BJ (cell line): ENCODE measurements around the gene MCEMP1. TPM values are rescaled to one million over a fixed set of nuclear protein-coding genes. Genes with fewer than 3 reads are reported as not detected.

ENCODE experiments used
- CTCF ChIA-PET: fragments of 350-600 bp; formaldehyde crosslinking; extraction: SDS; loops from one replicate; lab custom pipeline; 2021; ENCODE audit warnings: antibody characterized with exemption, inconsistent platforms; lab: Yijun Ruan, JAX
- POLR2A ChIA-PET: fragments of 300-600 bp; sonication (Branson Sonifier 250); formaldehyde crosslinking; extraction: SDS; loops from one replicate; lab custom pipeline; 2021; ENCODE audit warnings: antibody characterized with exemption; lab: Charles Lee
- DNase-seq: peaks from one replicate; pipeline ENCODE4 v3.0.0-alpha.2; 2011; ENCODE audit warnings: low read depth
- H3K27me3 ChIP-seq: 2 replicates; pipeline ENCODE4 v1.6.0; 2011; ENCODE audit warnings: low read length; ENCODE audit not compliant: control insufficient read depth, insufficient read depth
- H3K36me3 ChIP-seq: 2 replicates; pipeline ENCODE4 v1.5.1; 2011; ENCODE audit warnings: low read length; ENCODE audit not compliant: control insufficient read depth, insufficient read depth
- H3K4me3 ChIP-seq: 2 replicates; pipeline ENCODE4 v1.5.1; 2011; ENCODE audit warnings: low read depth, mild to moderate bottlenecking, control low read depth, low read length
- polyA plus RNA-seq: library from polyadenylated mRNA; depleted of rRNA; stranded (reverse); fragments of >200 nt; gene quantifications from 2 replicates; pipeline ENCODE4 v1.2.3, GENCODE V29; 2011
- TF ChIP-seq, protein P1 (sequence below): IDR thresholded peaks from 2 replicates; pipeline ENCODE4 v1.5.1; 2011; ENCODE audit warnings: low read depth, mild to moderate bottlenecking, control low read depth, inconsistent platforms, low read length, moderate library complexity; ENCODE audit not compliant: insufficient read depth

The MCEMP1 gene
- polyA plus RNA-seq, 1 experiment, result not detected

DNA sequence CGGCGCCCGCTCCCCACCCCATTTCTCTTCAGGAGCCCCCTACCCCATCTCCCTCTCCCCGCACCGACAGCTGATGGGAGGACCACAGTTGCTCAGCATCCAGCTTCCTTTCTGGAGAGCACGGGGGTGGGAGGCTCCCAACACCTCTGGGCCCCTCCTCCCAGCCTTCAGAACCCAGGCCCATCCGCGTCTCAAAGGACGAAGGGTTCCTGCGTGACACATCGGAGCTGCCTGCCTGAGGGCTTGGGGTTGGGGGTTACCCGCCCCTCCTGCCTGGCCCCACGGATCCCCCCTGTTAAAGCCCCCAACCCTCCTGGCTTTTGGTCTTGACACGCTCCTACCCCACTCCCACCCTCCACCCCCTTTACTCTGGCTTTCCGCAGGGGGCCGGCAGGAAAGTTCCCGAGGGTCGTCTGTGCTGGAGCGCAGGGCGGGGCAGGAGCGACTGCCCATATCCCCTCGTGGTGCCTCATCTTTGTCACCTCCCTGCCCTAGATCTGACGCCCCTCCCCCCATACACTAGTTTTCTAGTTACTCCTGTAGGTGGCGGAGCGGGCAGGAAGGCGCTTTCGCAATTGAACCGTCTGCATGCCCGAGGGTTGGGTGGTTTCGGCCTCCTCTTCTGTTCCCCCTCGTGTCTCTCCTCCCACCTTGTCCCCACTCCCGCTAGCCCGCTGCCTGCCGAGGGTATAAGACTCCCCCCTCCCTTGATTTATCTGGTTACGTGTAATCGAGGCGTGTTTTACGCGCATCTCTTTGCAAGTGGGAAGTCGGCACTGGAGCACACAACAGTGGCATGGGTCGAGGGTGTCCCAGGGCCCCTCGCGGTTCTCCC is 4.7 kb downstream of the MCEMP1 start:
- CTCF ChIA-PET, result interaction anchor here (0.6 to 3.0 kb wide), 55 partner anchors 9 to 582 kb away, joined by 3 to 91 read pairs (median 4); partner anchors contain the start of genes ARHGEF18, CLEC4M, PCP2 and PET100
- Histone ChIP-seq H3K27me3 (no peaks in the 10 kb centered on the region; the same call in 1 of the 2 replicates), H3K4me3 (peak overlapping the region; percentile 100), H3K36me3 (peaks cover 8% of the 10 kb centered on the region)
- POLR2A ChIA-PET, result no interaction called here
- no peak for DNase-seq
- TF ChIP-seq, protein P1, sequence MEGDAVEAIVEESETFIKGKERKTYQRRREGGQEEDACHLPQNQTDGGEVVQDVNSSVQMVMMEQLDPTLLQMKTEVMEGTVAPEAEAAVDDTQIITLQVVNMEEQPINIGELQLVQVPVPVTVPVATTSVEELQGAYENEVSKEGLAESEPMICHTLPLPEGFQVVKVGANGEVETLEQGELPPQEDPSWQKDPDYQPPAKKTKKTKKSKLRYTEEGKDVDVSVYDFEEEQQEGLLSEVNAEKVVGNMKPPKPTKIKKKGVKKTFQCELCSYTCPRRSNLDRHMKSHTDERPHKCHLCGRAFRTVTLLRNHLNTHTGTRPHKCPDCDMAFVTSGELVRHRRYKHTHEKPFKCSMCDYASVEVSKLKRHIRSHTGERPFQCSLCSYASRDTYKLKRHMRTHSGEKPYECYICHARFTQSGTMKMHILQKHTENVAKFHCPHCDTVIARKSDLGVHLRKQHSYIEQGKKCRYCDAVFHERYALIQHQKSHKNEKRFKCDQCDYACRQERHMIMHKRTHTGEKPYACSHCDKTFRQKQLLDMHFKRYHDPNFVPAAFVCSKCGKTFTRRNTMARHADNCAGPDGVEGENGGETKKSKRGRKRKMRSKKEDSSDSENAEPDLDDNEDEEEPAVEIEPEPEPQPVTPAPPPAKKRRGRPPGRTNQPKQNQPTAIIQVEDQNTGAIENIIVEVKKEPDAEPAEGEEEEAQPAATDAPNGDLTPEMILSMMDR, result peak; percentile 79

DNA sequence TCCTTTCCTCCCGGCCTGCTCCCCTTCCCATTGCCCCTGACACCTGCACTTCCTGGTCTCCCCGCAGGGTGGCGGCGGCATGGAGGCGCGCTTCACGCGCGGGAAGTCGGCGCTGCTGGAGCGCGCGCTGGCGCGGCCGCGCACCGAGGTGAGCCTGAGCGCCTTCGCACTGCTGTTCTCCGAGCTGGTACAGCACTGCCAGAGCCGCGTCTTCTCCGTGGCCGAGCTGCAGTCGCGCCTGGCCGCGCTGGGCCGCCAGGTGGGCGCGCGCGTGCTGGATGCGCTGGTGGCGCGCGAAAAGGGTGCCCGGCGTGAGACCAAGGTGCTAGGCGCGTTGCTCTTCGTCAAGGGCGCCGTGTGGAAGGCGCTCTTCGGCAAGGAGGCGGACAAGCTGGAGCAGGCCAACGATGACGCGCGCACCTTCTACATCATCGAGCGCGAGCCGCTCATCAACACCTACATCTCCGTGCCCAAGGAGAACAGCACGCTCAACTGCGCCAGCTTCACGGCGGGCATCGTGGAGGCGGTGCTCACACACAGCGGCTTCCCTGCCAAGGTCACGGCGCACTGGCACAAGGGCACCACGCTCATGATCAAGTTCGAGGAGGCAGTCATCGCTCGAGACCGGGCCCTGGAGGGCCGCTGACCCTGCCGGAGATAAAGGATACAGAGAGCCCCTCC is 5.4 kb downstream of the MCEMP1 start:
- TF ChIP-seq, protein P1, result no peak
- Histone ChIP-seq H3K4me3 (peak overlapping the region; percentile 100), H3K36me3 (peaks cover 8% of the 10 kb centered on the region), H3K27me3 (no peaks in the 10 kb centered on the region; the same call in 1 of the 2 replicates)
- DNase-seq, result no peak
- ChIA-PET POLR2A (no interaction called here), CTCF (interaction anchor here (1.2 to 3.0 kb wide), 5 partner anchors 11 to 328 kb away, joined by 3 to 30 read pairs (median 20); no protein-coding TSS in a partner anchor)

DNA sequence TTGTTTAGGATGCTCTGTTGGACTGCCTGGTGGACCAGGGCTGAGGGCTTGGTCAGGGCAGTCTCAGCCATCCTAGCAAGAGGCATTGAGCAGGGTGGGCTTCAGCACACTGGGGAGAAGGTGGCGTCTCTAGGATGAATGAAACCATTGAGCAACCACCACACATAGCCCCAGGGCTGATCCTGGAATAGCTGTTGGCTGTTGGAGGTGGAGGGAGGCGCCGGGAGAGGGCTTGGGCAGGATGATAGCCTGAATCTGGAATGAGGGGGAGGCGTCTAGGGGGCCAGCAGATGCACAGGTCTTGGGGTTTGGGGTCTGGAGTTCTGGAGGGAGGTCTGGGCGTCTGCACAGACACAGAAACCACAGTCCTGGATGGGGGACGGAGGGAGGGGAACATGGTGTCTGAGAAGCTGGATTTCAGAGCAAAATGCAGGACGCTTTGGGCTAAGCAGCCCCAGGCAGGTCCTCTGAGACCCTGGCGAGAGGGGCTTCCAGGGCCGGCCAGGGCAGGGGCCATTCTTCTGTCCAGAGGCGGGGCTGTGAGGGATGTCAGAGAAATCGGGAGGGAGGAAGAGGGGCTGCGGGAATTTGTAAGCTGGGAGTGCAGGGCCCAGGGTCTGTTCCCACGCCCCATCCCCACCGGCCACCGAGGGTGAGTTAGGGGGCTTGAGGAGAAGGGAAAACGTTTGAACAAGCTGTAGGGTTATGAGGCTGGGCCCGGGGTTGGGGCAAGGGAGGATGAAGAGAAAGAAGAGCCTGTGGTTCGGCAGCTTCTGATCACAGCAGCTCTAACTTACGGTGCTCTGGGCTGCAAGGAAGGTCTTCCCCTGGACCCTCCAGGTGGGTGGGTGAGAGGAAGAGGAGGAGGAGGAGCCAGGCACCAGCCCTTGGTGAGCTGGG is 8.9 kb downstream of the MCEMP1 start:
- DNase-seq, result no peak
- TF ChIP-seq, protein P1, result no peak
- Histone ChIP-seq H3K27me3 (no peaks in the 10 kb centered on the region), H3K36me3 (peaks cover 8% of the 10 kb centered on the region), H3K4me3 (no peak overlapping the region)
- POLR2A ChIA-PET, result no interaction called here
- CTCF ChIA-PET, result interaction anchor here (0.5 to 2.3 kb wide), 4 partner anchors 8 to 892 kb away, joined by 3 to 8 read pairs (median 3); no protein-coding TSS in a partner anchor

- DNase-seq, result no peak
- Histone ChIP-seq H3K27me3 (no peaks in the 10 kb centered on the region), H3K36me3 (peaks cover 7% of the 10 kb centered on the region), H3K4me3 (no peak overlapping the region)
- TF ChIP-seq, protein P1, result no peak
- CTCF ChIA-PET, result interaction anchor here (2.3 kb wide), 1 partner anchor 118 kb away, joined by 8 read pairs; no protein-coding TSS in a partner anchor
- POLR2A ChIA-PET, result no interaction called here
Observed at GRCh38 chr19:7687177-7687576, 10.3 kb downstream of the MCEMP1 start.
